HG03558 (cell line): ENCODE results near the gene POLA1.
"Not testable (repeated sequence)": the region's sequence is repeated elsewhere in the genome, so short reads cannot be mapped to it uniquely, and the experiment has no call there.

Experiments
- ATAC-seq: cut with Tn5 transposase; IDR thresholded peaks from one replicate; pipeline ENCODE4 v1.9.1; 2021; ENCODE audit warnings: moderate number of reproducible peaks; ENCODE audit not compliant: unreplicated experiment; ENCODE audit errors: extremely low read depth

Gene POLA1

GRCh38 chrX:24862343-24862742 lies 168.6 kb downstream of the POLA1 start:
- ATAC-seq, result no peak

- ATAC-seq, result not testable (repeated sequence)
Measured at GRCh38 chrX:24863779-24864178, 170.1 kb downstream of the POLA1 start.

- ATAC-seq, result no peak
Measured at GRCh38 chrX:24870143-24870542, 176.4 kb downstream of the POLA1 start.

GRCh38 chrX:24874604-24875247 lies 181.0 kb downstream of the POLA1 start:
- ATAC-seq, result no peak

- no peak for ATAC-seq
Measured at GRCh38 chrX:24876530-24877287, 183.0 kb downstream of the POLA1 start.

- no peak for ATAC-seq
Measured at GRCh38 chrX:24877288-24877664, 183.6 kb downstream of the POLA1 start.

- ATAC-seq, result no peak
Measured at GRCh38 chrX:24877854-24878650, 184.3 kb downstream of the POLA1 start.

- ATAC-seq, result no peak
Measured at GRCh38 chrX:24879679-24880078, 186.0 kb downstream of the POLA1 start.

- no peak for ATAC-seq
Measured at GRCh38 chrX:24886916-24887315, 193.2 kb downstream of the POLA1 start.

- ATAC-seq, result no peak
Measured at GRCh38 chrX:24890677-24891076, 197.0 kb downstream of the POLA1 start.

- no peak for ATAC-seq
Measured at GRCh38 chrX:24899391-24899790, 205.7 kb downstream of the POLA1 start.

- ATAC-seq, result no peak
Measured at GRCh38 chrX:24900234-24900633, 206.5 kb downstream of the POLA1 start.

- ATAC-seq, result no peak
Measured at GRCh38 chrX:24902806-24903205, 209.1 kb downstream of the POLA1 start.

GRCh38 chrX:24918715-24919114 lies 225.0 kb downstream of the POLA1 start:
- ATAC-seq, result no peak

GRCh38 chrX:24920769-24921168 lies 227.1 kb downstream of the POLA1 start:
- peak; percentile 68 for ATAC-seq

GRCh38 chrX:24925430-24925829 lies 231.7 kb downstream of the POLA1 start:
- no peak for ATAC-seq

GRCh38 chrX:24927372-24927771 lies 233.7 kb downstream of the POLA1 start:
- no peak for ATAC-seq

- no peak for ATAC-seq
Measured at GRCh38 chrX:24928114-24928513, 234.4 kb downstream of the POLA1 start.

GRCh38 chrX:24934279-24934678 lies 240.6 kb downstream of the POLA1 start:
- no peak for ATAC-seq

- ATAC-seq, result no peak
Measured at GRCh38 chrX:24945009-24945408, 251.3 kb downstream of the POLA1 start.

GRCh38 chrX:24946369-24946768 lies 252.7 kb downstream of the POLA1 start:
- no peak for ATAC-seq
